Measurements from ENCODE around the gene GLT1D1. TPM values are rescaled to one million over a fixed set of nuclear protein-coding genes. Genes with fewer than 3 reads are reported as not detected.
"Not testable (repeated sequence)": the region's sequence is repeated elsewhere in the genome, so short reads cannot be mapped to it uniquely, and the experiment has no call there.

GLT1D1 gene
- not detected for total RNA-seq

GRCh38 chr12:128852885-128853599 is at the start of gene GLT1D1:
GLT1D1 (plus strand) TSS chr12:128853478; CDS start chr12:128853582, 104 bp downstream.
- Histone ChIP-seq H3K27ac (no peak within 1 kb of the TSS), H3K4me3 (peak within 1 kb of the TSS in 1 of 4 donors; percentile 36), H3K27me3 (peaks cover 35% of the 10 kb centered on the region), H3K36me3 (no peaks in the 10 kb centered on the region), H3K9me3 (no peaks in the 10 kb centered on the region), H3K4me1 (peaks cover 0 to 4% (median 0%) of the 10 kb centered on the region in 4 donors)
- in situ Hi-C loops (cut with MboI; ENCODE audit: low pct_ligation_motif_present in 1 of 4, low pct_unique_long_range_greater_than_20kb in 1 of 4, low sequenced_read_pairs in 3 of 4), result no loop called here
- 51% methylated on average over 28 of the region's 56 CpGs; no CpG with 5 or more reads in 1 of the 2 donors for WGBS, 2 donors (ENCODE audit: low coverage in 1 of 2)
- intact Hi-C loops (cut with DNase I; ENCODE audit: low total_unique reads), result no loop called here
- DNase-seq, result no peak
- TF ChIP-seq POLR2A (IDR thresholded peaks at IDR 0.05) (no peak), EP300 (IDR thresholded peaks at IDR 0.05; ENCODE audit: low read depth) (no peak), CTCF (IDR thresholded peaks at IDR 0.05) (no peak), POLR2AphosphoS5 (IDR thresholded peaks at IDR 0.05) (no peak)

- TF ChIP-seq EP300 (IDR thresholded peaks at IDR 0.05; ENCODE audit: low read depth), result no peak
- TF ChIP-seq POLR2A (IDR thresholded peaks at IDR 0.05), result no peak
- TF ChIP-seq CTCF (IDR thresholded peaks at IDR 0.05), result no peak
- no peak for TF ChIP-seq POLR2AphosphoS5 (IDR thresholded peaks at IDR 0.05)
- Histone ChIP-seq H3K9me3 (no peaks in the 10 kb centered on the region), H3K36me3 (peaks cover 0 to 50% (median 17%) of the 10 kb centered on the region in 4 donors), H3K27me3 (no peaks in the 10 kb centered on the region), H3K4me1 (no peaks in the 10 kb centered on the region), H3K27ac (no peak overlapping the region), H3K4me3 (no peak overlapping the region)
- intact Hi-C loops (cut with DNase I; ENCODE audit: low total_unique reads), result no loop called here
- DNase-seq, result no peak
- in situ Hi-C loops (cut with MboI; ENCODE audit: low pct_ligation_motif_present in 1 of 4, low pct_unique_long_range_greater_than_20kb in 1 of 4, low sequenced_read_pairs in 3 of 4), result no loop called here
- 96 to 100% methylated on average over 2 to 9 of the region's 9 CpGs for WGBS, 2 donors (ENCODE audit: low coverage in 1 of 2)
Measured at GRCh38 chr12:128803788-128804187, 49.5 kb upstream of the GLT1D1 start.

GRCh38 chr12:128804762-128805161 is 48.5 kb upstream of the GLT1D1 start:
- WGBS, 2 donors (ENCODE audit: low coverage in 1 of 2), result 96 to 97% methylated on average over 8 of the region's 8 CpGs
- DNase-seq, result no peak
- H3K27me3 ChIP-seq, result no peaks in the 10 kb centered on the region
- TF ChIP-seq POLR2AphosphoS5 (IDR thresholded peaks at IDR 0.05), result no peak
- no peak for TF ChIP-seq EP300 (IDR thresholded peaks at IDR 0.05; ENCODE audit: low read depth)
- no peak for TF ChIP-seq POLR2A (IDR thresholded peaks at IDR 0.05)
- TF ChIP-seq CTCF (IDR thresholded peaks at IDR 0.05), result no peak
- no peaks in the 10 kb centered on the region for H3K9me3 ChIP-seq
- H3K4me1 ChIP-seq, result peaks cover 0 to 6% (median 0%) of the 10 kb centered on the region in 4 donors
- intact Hi-C loops (cut with DNase I; ENCODE audit: low total_unique reads), result no loop called here
- in situ Hi-C loops (cut with MboI; ENCODE audit: low pct_ligation_motif_present in 1 of 4, low pct_unique_long_range_greater_than_20kb in 1 of 4, low sequenced_read_pairs in 3 of 4), result no loop called here
- H3K4me3 ChIP-seq, result no peak overlapping the region
- peaks cover 0 to 42% (median 13%) of the 10 kb centered on the region in 4 donors for H3K36me3 ChIP-seq
- no peak overlapping the region for H3K27ac ChIP-seq

- H3K36me3 ChIP-seq, result peaks cover 0 to 36% (median 10%) of the 10 kb centered on the region in 4 donors
- intact Hi-C loops (cut with DNase I; ENCODE audit: low total_unique reads); H3K27me3 ChIP-seq; H3K4me3 ChIP-seq; H3K9me3 ChIP-seq; in situ Hi-C loops (cut with MboI; ENCODE audit: low pct_ligation_motif_present in 1 of 4, low pct_unique_long_range_greater_than_20kb in 1 of 4, low sequenced_read_pairs in 3 of 4); H3K27ac ChIP-seq; DNase-seq: not testable (repeated sequence)
- WGBS, 2 donors (ENCODE audit: low coverage in 1 of 2), result 97 to 100% methylated on average over 1 to 5 of the region's 5 CpGs
- H3K4me1 ChIP-seq, result peaks cover 0 to 12% (median 2%) of the 10 kb centered on the region in 4 donors
Measured at GRCh38 chr12:128805406-128805805, 47.9 kb upstream of the GLT1D1 start.

Data from transverse colon (tissue), 4 donors.